IMR-90 (cell line): Measurements from ENCODE around the gene RSBN1L. TPM values are rescaled to one million over a fixed set of nuclear protein-coding genes. Genes with fewer than 3 reads are reported as not detected.

Experiments
- ATAC-seq: fragments of 200-7000 bp; cut with Tn5 transposase; 2 replicates; pipeline ENCODE4 v1.9.1; 2020; ENCODE audit warnings: low read depth, mild to moderate bottlenecking, moderate library complexity
- BruUV-seq: library from RNA; stranded (reverse); fragments of 400-500 nt; replicated peaks from 2 replicates; lab custom pipeline; 2021; lab: Mats Ljungman, UMichigan
- CTCF ChIA-PET: fragments of 300-600 bp; formaldehyde crosslinking; extraction: SDS; loops from one replicate; lab custom pipeline; 2021; ENCODE audit warnings: antibody characterized with exemption; lab: Yijun Ruan, JAX
- POLR2A ChIA-PET: fragments of 300-600 bp; sonication (Branson Sonifier 250); formaldehyde crosslinking; loops from one replicate; lab custom pipeline; 2022; ENCODE audit warnings: antibody characterized with exemption; ENCODE audit not compliant: unreplicated experiment; lab: Charles Lee
- DNase-seq: peaks from one replicate; pipeline ENCODE4 v3.0.0; 2013
- H2AFZ ChIP-seq: replicated peaks from 2 replicates; pipeline ENCODE3; 2013; ENCODE audit warnings: low read length, mild to moderate bottlenecking; ENCODE audit not compliant: poor library complexity
- H2AK5ac ChIP-seq: 2 replicates; pipeline ENCODE4 v1.6.1; 2013; ENCODE audit warnings: low read depth, low read length, inconsistent platforms
- H2AK9ac ChIP-seq: replicated peaks from 2 replicates; pipeline ENCODE3; 2013; ENCODE audit warnings: mild to moderate bottlenecking, low read depth, low read length, moderate library complexity; ENCODE audit not compliant: poor library complexity
- H2BK120ac ChIP-seq: 2 replicates; pipeline ENCODE4 v1.6.1; 2013; ENCODE audit warnings: low read depth, low read length, inconsistent platforms
- H2BK15ac ChIP-seq: 3 replicates; pipeline ENCODE4 v1.6.1; 2013; ENCODE audit warnings: low read depth, low read length, inconsistent platforms
- H2BK20ac ChIP-seq: 2 replicates; pipeline ENCODE4 v1.6.1; 2013; ENCODE audit warnings: low read depth, mild to moderate bottlenecking, inconsistent platforms, low read length, moderate library complexity
- H2BK5ac ChIP-seq: 2 replicates; pipeline ENCODE4 v1.6.1; 2013; ENCODE audit warnings: mild to moderate bottlenecking, low read depth, low read length, inconsistent platforms; ENCODE audit not compliant: poor library complexity, severe bottlenecking
- H3K14ac ChIP-seq: replicated peaks from 2 replicates; pipeline ENCODE4 v1.6.1; 2013; ENCODE audit warnings: low read depth, low read length, inconsistent platforms
- H3K18ac ChIP-seq: 2 replicates; pipeline ENCODE4 v1.6.1; 2013; ENCODE audit warnings: low read depth, low read length, control low read depth
- H3K23ac ChIP-seq: 2 replicates; pipeline ENCODE4 v1.6.1; 2013; ENCODE audit warnings: low read depth, low read length, inconsistent platforms
- H3K27ac ChIP-seq: 2 replicates; pipeline ENCODE4 v1.5.1; 2013; ENCODE audit warnings: mild to moderate bottlenecking, control low read depth, low read length; ENCODE audit not compliant: insufficient read depth
- H3K27me3 ChIP-seq: 2 replicates; pipeline ENCODE4 v1.6.1; 2013; ENCODE audit warnings: low read length; ENCODE audit not compliant: control insufficient read depth, insufficient read depth
- H3K36me3 ChIP-seq: 2 replicates; pipeline ENCODE4 v1.6.1; 2013; ENCODE audit warnings: low read length, mixed read lengths; ENCODE audit not compliant: control insufficient read depth, insufficient read depth
- H3K4ac ChIP-seq: 2 replicates; pipeline ENCODE4 v1.6.1; 2013; ENCODE audit warnings: low read depth, low read length, inconsistent platforms
- H3K4me1 ChIP-seq: 2 replicates; pipeline ENCODE4 v1.6.1; 2013; ENCODE audit warnings: low read length, mixed read lengths; ENCODE audit not compliant: control insufficient read depth, insufficient read depth
- H3K4me2 ChIP-seq: 2 replicates; pipeline ENCODE4 v1.6.1; 2013; ENCODE audit warnings: low read depth, mild to moderate bottlenecking, control low read depth, low read length, moderate library complexity
- H3K4me3 ChIP-seq: 2 replicates; pipeline ENCODE4 v1.5.1; 2013; ENCODE audit warnings: low read depth, mild to moderate bottlenecking, control low read depth, low read length, moderate library complexity; ENCODE audit not compliant: insufficient read depth
- H3K56ac ChIP-seq: 2 replicates; pipeline ENCODE4 v1.6.1; 2013; ENCODE audit warnings: low read length, inconsistent platforms; ENCODE audit not compliant: insufficient read depth; ENCODE audit errors: extremely low read depth
- H3K79me1 ChIP-seq, 2 experiments: 2 replicates each; pipeline ENCODE4 v1.6.1; 2013; ENCODE audit warnings: low read length in 2 of 2, inconsistent platforms in 1 of 2, low read depth in 1 of 2
- H3K9ac ChIP-seq: 2 replicates; pipeline ENCODE4 v1.6.1; 2013; ENCODE audit warnings: low read depth, low read length, control low read depth
- H3K9me1 ChIP-seq: 2 replicates; pipeline ENCODE4 v1.6.1; 2013; ENCODE audit warnings: low read length, inconsistent platforms; ENCODE audit not compliant: insufficient read depth
- H3K9me3 ChIP-seq: 2 replicates; pipeline ENCODE4 v1.6.1; 2013; ENCODE audit warnings: low read length; ENCODE audit not compliant: control insufficient read depth, insufficient read depth
- H4K20me1 ChIP-seq: 2 replicates; pipeline ENCODE4 v1.6.1; 2013; ENCODE audit warnings: low read length, inconsistent platforms; ENCODE audit not compliant: insufficient read depth
- H4K5ac ChIP-seq: 2 replicates; pipeline ENCODE4 v1.6.1; 2013; ENCODE audit warnings: mild to moderate bottlenecking, low read depth, low read length, control low read depth
- H4K8ac ChIP-seq, 2 experiments: 2 replicates each; pipeline ENCODE4 v1.6.1; 2013; ENCODE audit warnings: low read depth in 2 of 2, low read length in 2 of 2, control low read depth in 1 of 2, inconsistent platforms in 1 of 2
- H4K91ac ChIP-seq: 2 replicates; pipeline ENCODE4 v1.6.1; 2013; ENCODE audit warnings: low read depth, low read length, inconsistent platforms; ENCODE audit not compliant: insufficient read depth
- CEBPB ChIP-seq: IDR thresholded peaks from 2 replicates; pipeline ENCODE4 v1.6.1; 2012; ENCODE audit warnings: low read depth, low read length, improper control_type of control experiment
- ELK1 ChIP-seq: fragments of 150-350 bp; IDR thresholded peaks from 2 replicates; pipeline ENCODE4 v1.6.1; 2016; ENCODE audit warnings: low read depth, mild to moderate bottlenecking, low read length, moderate library complexity, borderline replicate concordance
- POLR2A ChIP-seq: IDR thresholded peaks from 2 replicates; pipeline ENCODE4 v1.6.1; 2012; ENCODE audit warnings: mild to moderate bottlenecking, low read depth, low read length
- WGBS, 2 experiments: methylation state at CpG; one replicate each; pipeline versions ENCODE4 v1.1.5 to v1.1.7; 2013; ENCODE audit warnings: missing lambda C conversion rate in 2 of 2; ENCODE audit not compliant: insufficient read length in 1 of 2; ENCODE audit errors: extremely low coverage in 2 of 2; 5-methylcytosine and 5-hydroxymethylcytosine counted together
- dilution Hi-C: fragments of 300-500 bp; cut with HindIII; formaldehyde crosslinking; loops from one replicate; pipeline ENCODE4 v1.14.3; 2018; ENCODE audit warnings: low sequenced_read_pairs; ENCODE audit not compliant: unreplicated experiment
- in situ Hi-C: fragments of 300-500 bp; cut with MboI; formaldehyde crosslinking; loops from 3 replicates; pipeline ENCODE4 v1.14.3; 2019; ENCODE audit warnings: low sequenced_read_pairs, inconsistent platforms, mixed read lengths
- intact Hi-C: fragments of 100-400 bp; cut with micrococcal nuclease; formaldehyde crosslinking; loops from 2 replicates; pipeline ENCODE4 v1.10.0; 2022
- polyA plus RNA-seq, 3 experiments: library from polyadenylated mRNA; depleted of rRNA; stranded (reverse); fragments of >200 nt; gene quantifications; 2 replicates each; pipeline ENCODE4 v1.2.3, GENCODE V29; 2012; ENCODE audit warnings: low replicate concordance in 1 of 3
- total RNA-seq: library from RNA; depleted of rRNA; stranded (reverse); fragments of >200 nt; gene quantifications from 2 replicates; pipeline ENCODE4 v1.2.3, GENCODE V29; 2012

Gene RSBN1L
- total and polyA plus RNA-seq, 2 of the 4 experiments (the other 2 are of a cell fraction), result 7.8 to 14.7 TPM

GRCh38 chr7:77796960-77797359, 100.7 kb downstream of the RSBN1L start:
- no peak for ATAC-seq
- H3K23ac ChIP-seq, result peak overlapping the region; percentile 82; the same call in 1 of the 2 replicates
- ChIA-PET CTCF (no interaction called here), POLR2A (no interaction called here)
- H4K5ac ChIP-seq, result peak overlapping the region; percentile 17; the same call in 1 of the 2 replicates
- no CpG with 5 or more reads among the region's 5 CpGs for WGBS, 2 experiments
- H2BK15ac ChIP-seq, result no peak overlapping the region
- BruUV-seq, result no TSS peak
- DNase-seq, result no peak
- in situ Hi-C loops, result no loop called here
- no peak overlapping the region for H2AK9ac ChIP-seq
- H3K4me3 ChIP-seq, result peak overlapping the region; percentile 81
- H3K4me1 ChIP-seq, result peaks cover 6% of the 10 kb centered on the region; the same call in 1 of the 2 replicates
- no peak overlapping the region for H2BK120ac ChIP-seq
- H3K9ac ChIP-seq, result peak overlapping the region; percentile 71; the same call in 1 of the 2 replicates
- no peaks in the 10 kb centered on the region for H3K36me3 ChIP-seq
- no peak overlapping the region for H4K91ac ChIP-seq
- no peaks in the 10 kb centered on the region for H4K20me1 ChIP-seq
- no peak overlapping the region for H2BK20ac ChIP-seq
- H3K9me1 ChIP-seq, result no peaks in the 10 kb centered on the region
- peak overlapping the region; percentile 2; the same call in 1 of the 2 replicates for H3K4ac ChIP-seq
- H3K9me3 ChIP-seq, result no peaks in the 10 kb centered on the region
- H3K27me3 ChIP-seq, result no peaks in the 10 kb centered on the region
- no peak overlapping the region for H2AFZ ChIP-seq
- dilution Hi-C loops, result no loop called here
- H4K8ac ChIP-seq, result peak overlapping the region in 1 of 2 experiments; percentile 82; a peak in 2 of 4 replicates
- H3K79me1 ChIP-seq, result peaks cover 15 to 71% of the 10 kb centered on the region in 2 experiments
- H3K18ac ChIP-seq, result no peak overlapping the region
- intact Hi-C loops, result loop anchor here (10.0 kb wide), 1 partner anchor 108 kb away; no protein-coding TSS in a partner anchor
- peak overlapping the region; percentile 88 for H3K14ac ChIP-seq
- no peak overlapping the region for H2BK5ac ChIP-seq
- H3K27ac ChIP-seq, result no peak overlapping the region
- H3K56ac ChIP-seq, result no peak overlapping the region; the same call in 1 of the 2 replicates
- peak overlapping the region; percentile 88 for H3K4me2 ChIP-seq
- H2AK5ac ChIP-seq, result no peak overlapping the region
- TF ChIP-seq POLR2A, result no peak
- TF ChIP-seq CEBPB, result peak; percentile 65
- no peak for TF ChIP-seq ELK1
